ENCODE data around the gene SF3B3.

The SF3B3 gene

GRCh38 chr16:70563636-70564035 lies 40.0 kb downstream of the SF3B3 start:
- no peak for TF ChIP-seq CTCF (IDR thresholded peaks at IDR 0.05; ENCODE audit: extremely low read depth, insufficient read depth, missing control alignments)
- no peak for DNase-seq (ENCODE audit: low spot score)
- in situ Hi-C loops (cut with MboI; ENCODE audit: low pct_unique_long_range_greater_than_20kb, low sequenced_read_pairs, unreplicated experiment): no loop called here

- DNase-seq (ENCODE audit: low spot score): no peak
- in situ Hi-C loops (cut with MboI; ENCODE audit: low pct_unique_long_range_greater_than_20kb, low sequenced_read_pairs, unreplicated experiment): no loop called here
- no peak for TF ChIP-seq CTCF (IDR thresholded peaks at IDR 0.05; ENCODE audit: extremely low read depth, insufficient read depth, missing control alignments)
Measured at GRCh38 chr16:70565053-70565452, 41.4 kb downstream of the SF3B3 start.

GRCh38 chr16:70568601-70569237 lies 45.1 kb downstream of the SF3B3 start:
- no peak for DNase-seq (ENCODE audit: low spot score)
- in situ Hi-C loops (cut with MboI; ENCODE audit: low pct_unique_long_range_greater_than_20kb, low sequenced_read_pairs, unreplicated experiment): no loop called here
- no peak for TF ChIP-seq CTCF (IDR thresholded peaks at IDR 0.05; ENCODE audit: extremely low read depth, insufficient read depth, missing control alignments)

GRCh38 chr16:70569752-70570151 lies 46.1 kb downstream of the SF3B3 start:
- no peak for TF ChIP-seq CTCF (IDR thresholded peaks at IDR 0.05; ENCODE audit: extremely low read depth, insufficient read depth, missing control alignments)
- in situ Hi-C loops (cut with MboI; ENCODE audit: low pct_unique_long_range_greater_than_20kb, low sequenced_read_pairs, unreplicated experiment): no loop called here
- no peak for DNase-seq (ENCODE audit: low spot score)

GRCh38 chr16:70570967-70571570 lies 47.5 kb downstream of the SF3B3 start:
- no peak for DNase-seq (ENCODE audit: low spot score)
- in situ Hi-C loops (cut with MboI; ENCODE audit: low pct_unique_long_range_greater_than_20kb, low sequenced_read_pairs, unreplicated experiment): no loop called here

GRCh38 chr16:70571623-70572022 lies 48.0 kb downstream of the SF3B3 start:
- in situ Hi-C loops (cut with MboI; ENCODE audit: low pct_unique_long_range_greater_than_20kb, low sequenced_read_pairs, unreplicated experiment): no loop called here
- no peak for TF ChIP-seq CTCF (IDR thresholded peaks at IDR 0.05; ENCODE audit: extremely low read depth, insufficient read depth, missing control alignments)
- no peak for DNase-seq (ENCODE audit: low spot score)

More at GRCh38 chr16:70570967-70571570, 47.5 kb downstream of the SF3B3 start:
- no peak for TF ChIP-seq CTCF (IDR thresholded peaks at IDR 0.05; ENCODE audit: extremely low read depth, insufficient read depth, missing control alignments)
